ENCODE data around the gene LIG4.

LIG4 gene

DNA sequence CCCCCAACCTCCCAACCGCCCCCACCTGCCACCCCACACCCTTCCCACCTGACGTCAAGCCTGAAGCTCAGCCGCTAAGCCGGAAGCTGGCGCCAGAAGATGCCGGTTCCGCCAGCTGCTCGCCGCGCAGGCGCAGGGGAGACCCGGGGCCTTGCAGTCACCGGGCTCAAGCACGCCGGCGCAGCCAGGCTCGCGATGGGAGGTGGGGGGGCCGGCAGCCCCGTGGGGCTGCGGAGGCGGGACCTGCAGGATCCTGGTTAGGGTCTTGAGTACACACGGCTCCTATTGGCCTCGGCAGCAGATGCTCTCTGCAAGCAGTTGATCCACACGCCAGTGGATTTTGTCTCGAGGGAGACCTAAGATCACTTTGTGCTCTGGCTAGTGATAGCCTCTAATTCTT, at the start of gene LIG4:
TSS of gene LIG4 (minus strand) at position 101 of the 400 bp plus-strand sequence. CDS start 4,268 bp downstream, outside the sequence.
- Histone ChIP-seq H3K27me3 (no peaks in the 10 kb centered on the region), H3K27ac (peak within 1 kb of the TSS; percentile 75), H3K4me1 (ENCODE audit: control insufficient read depth in 1 of 2, insufficient read depth in 1 of 2, low read depth in 1 of 2, low read length in 1 of 2) (peaks cover 39 to 52% of the 10 kb centered on the region in 2 experiments), H3K36me3 (peaks cover 12% of the 10 kb centered on the region), H3K9me3 (no peaks in the 10 kb centered on the region), H3K4me3 (ENCODE audit: low read depth in 1 of 2, low read length in 1 of 2) (peak within 1 kb of the TSS; percentile 63)
- TF ChIP-seq, protein P1, sequence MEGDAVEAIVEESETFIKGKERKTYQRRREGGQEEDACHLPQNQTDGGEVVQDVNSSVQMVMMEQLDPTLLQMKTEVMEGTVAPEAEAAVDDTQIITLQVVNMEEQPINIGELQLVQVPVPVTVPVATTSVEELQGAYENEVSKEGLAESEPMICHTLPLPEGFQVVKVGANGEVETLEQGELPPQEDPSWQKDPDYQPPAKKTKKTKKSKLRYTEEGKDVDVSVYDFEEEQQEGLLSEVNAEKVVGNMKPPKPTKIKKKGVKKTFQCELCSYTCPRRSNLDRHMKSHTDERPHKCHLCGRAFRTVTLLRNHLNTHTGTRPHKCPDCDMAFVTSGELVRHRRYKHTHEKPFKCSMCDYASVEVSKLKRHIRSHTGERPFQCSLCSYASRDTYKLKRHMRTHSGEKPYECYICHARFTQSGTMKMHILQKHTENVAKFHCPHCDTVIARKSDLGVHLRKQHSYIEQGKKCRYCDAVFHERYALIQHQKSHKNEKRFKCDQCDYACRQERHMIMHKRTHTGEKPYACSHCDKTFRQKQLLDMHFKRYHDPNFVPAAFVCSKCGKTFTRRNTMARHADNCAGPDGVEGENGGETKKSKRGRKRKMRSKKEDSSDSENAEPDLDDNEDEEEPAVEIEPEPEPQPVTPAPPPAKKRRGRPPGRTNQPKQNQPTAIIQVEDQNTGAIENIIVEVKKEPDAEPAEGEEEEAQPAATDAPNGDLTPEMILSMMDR (IDR thresholded peaks at IDR 0.05) = peak; percentile 30

DNA sequence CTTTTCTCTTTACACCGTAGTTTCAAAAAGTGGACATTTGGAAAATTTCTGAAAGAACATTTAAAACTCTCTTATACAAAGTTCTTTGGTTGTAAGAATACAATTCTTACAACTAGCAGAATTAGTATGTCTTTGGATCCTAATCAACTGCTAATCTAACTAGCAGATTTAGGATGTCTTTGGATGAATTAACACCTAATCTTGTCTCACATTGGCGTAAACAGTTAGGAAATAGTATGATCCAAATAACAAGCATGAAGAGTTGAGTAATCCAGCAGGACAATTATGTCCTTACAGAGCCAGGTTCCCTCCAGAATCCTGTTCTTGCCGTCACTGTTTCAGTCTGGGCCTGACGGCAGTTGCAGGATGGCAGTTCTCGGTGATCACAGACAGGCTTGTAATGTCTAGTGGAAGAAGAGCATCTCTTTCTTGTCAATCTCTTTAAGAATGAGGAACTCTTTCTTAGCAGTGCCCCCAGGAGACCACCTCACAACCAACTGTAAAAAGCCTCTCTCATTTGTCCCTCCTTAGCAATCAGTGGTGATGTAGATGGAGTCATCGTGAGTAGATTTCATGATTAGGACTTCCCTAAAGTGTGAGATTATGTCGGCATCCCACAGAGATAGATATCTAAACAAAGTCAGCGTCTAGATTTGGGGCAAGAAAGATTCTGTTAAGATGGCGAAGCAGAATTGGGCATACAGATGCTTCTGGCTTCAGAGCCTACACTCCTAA, 48.5 kb upstream of the LIG4 start:
- H3K36me3 ChIP-seq = no peaks in the 10 kb centered on the region
- H3K4me3 ChIP-seq (ENCODE audit: low read depth in 1 of 2, low read length in 1 of 2) = no peak overlapping the region
- H3K9me3 ChIP-seq = no peaks in the 10 kb centered on the region
- H3K27ac ChIP-seq = peak overlapping the region; percentile 97
- H3K4me1 ChIP-seq (ENCODE audit: control insufficient read depth in 1 of 2, insufficient read depth in 1 of 2, low read depth in 1 of 2, low read length in 1 of 2) = peaks cover 38 to 49% of the 10 kb centered on the region in 2 experiments
- TF ChIP-seq, protein P1 (IDR thresholded peaks at IDR 0.05) = no peak
- H3K27me3 ChIP-seq = no peaks in the 10 kb centered on the region

DNA sequence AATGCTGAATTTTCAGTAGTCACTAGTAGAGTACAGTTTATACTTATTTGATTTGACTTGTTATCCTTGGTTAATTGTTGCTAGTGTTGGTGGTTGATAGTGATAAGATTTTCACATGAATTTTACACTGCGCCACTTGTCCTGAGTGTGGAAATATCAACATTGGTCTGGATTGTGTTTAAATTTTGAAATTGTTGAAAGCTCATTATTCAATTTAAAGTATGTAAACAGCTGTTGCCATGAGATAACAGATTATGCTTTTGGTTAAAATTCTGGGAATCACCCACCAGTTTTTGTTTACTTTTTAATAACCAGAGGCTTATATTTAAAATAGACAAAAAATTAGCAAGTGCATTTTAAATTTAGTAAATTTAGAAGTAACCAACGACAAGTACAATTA, 41.9 kb upstream of the LIG4 start:
- no peak overlapping the region for H3K4me3 ChIP-seq (ENCODE audit: low read depth in 1 of 2, low read length in 1 of 2)
- no peak overlapping the region for H3K27ac ChIP-seq
- TF ChIP-seq, protein P1 (IDR thresholded peaks at IDR 0.05) = no peak
- H3K27me3 ChIP-seq = no peaks in the 10 kb centered on the region
- H3K4me1 ChIP-seq (ENCODE audit: control insufficient read depth in 1 of 2, insufficient read depth in 1 of 2, low read depth in 1 of 2, low read length in 1 of 2) = no peaks in the 10 kb centered on the region
- H3K36me3 ChIP-seq = no peaks in the 10 kb centered on the region
- no peaks in the 10 kb centered on the region for H3K9me3 ChIP-seq

DNA sequence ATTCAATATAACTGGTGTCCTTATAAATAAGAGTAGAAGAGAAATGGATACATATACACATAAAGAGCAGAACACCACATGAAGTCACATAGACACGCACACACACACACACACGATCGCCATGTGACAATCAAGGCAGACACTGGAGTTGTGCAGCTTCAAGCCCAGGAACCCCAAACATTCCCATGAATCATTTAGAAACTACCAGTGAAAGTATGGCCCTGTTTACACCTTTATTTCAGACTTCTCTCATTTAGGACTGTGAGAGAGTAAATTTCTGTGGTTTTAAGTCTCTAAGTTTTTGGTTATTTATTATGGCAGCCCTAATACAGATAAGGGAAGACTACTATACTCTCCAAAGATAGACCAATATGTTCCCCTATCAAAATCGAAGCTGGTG, 33.8 kb upstream of the LIG4 start:
- no peaks in the 10 kb centered on the region for H3K9me3 ChIP-seq
- TF ChIP-seq, protein P1 (IDR thresholded peaks at IDR 0.05) = no peak
- no peak overlapping the region for H3K4me3 ChIP-seq (ENCODE audit: low read depth in 1 of 2, low read length in 1 of 2)
- H3K36me3 ChIP-seq = no peaks in the 10 kb centered on the region
- H3K4me1 ChIP-seq (ENCODE audit: control insufficient read depth in 1 of 2, insufficient read depth in 1 of 2, low read depth in 1 of 2, low read length in 1 of 2) = no peaks in the 10 kb centered on the region
- H3K27ac ChIP-seq = no peak overlapping the region
- no peaks in the 10 kb centered on the region for H3K27me3 ChIP-seq

DNA sequence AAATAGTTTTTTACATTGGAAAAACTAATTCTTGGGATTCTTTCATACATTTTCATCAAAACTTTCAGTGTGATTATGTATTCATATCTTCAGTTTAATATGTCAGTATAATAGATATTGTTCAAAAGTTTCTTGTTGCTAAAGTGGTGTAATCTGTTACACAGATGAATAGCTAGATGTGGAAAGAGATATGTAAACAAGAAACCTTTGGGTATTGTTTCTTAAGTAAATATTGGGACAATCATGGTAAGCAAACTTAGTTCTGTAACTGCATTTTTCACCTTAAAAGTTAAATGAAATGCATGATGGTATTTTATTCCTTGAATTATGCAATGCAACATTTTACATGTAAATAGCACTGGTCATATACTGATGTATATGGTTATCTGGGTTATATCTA, 15.0 kb upstream of the LIG4 start:
- TF ChIP-seq, protein P1 (IDR thresholded peaks at IDR 0.05) = no peak
- Histone ChIP-seq H3K4me3 (ENCODE audit: low read depth in 1 of 2, low read length in 1 of 2) (no peak overlapping the region), H3K9me3 (no peaks in the 10 kb centered on the region), H3K36me3 (peaks cover 18% of the 10 kb centered on the region), H3K4me1 (ENCODE audit: control insufficient read depth in 1 of 2, insufficient read depth in 1 of 2, low read depth in 1 of 2, low read length in 1 of 2) (peaks cover 0 to 4% of the 10 kb centered on the region in 2 experiments), H3K27me3 (no peaks in the 10 kb centered on the region), H3K27ac (no peak overlapping the region)

Measured in neutrophil (primary cell).